Mesodermal cell (in vitro differentiated cells): ENCODE measurements around the gene FBXL15.

ENCODE experiments used
- H3K27ac ChIP-seq: 2 replicates; pipeline ENCODE4 v1.7.0; 2013; ENCODE audit warnings: mild to moderate bottlenecking, low read depth, low read length, moderate library complexity; ENCODE audit not compliant: severe bottlenecking
- H3K36me3 ChIP-seq: 2 replicates; pipeline ENCODE4 v1.7.1; 2013; ENCODE audit warnings: mild to moderate bottlenecking, low read length, moderate library complexity; ENCODE audit not compliant: control insufficient read depth, insufficient read depth
- H3K4me1 ChIP-seq: one replicate; pipeline ENCODE4 v1.7.1; 2013; ENCODE audit warnings: mild to moderate bottlenecking, low read length; ENCODE audit not compliant: insufficient read depth, control insufficient read depth, poor library complexity, severe bottlenecking
- H3K4me3 ChIP-seq: 2 replicates; pipeline ENCODE4 v1.7.0; 2013; ENCODE audit warnings: low read length, control low read depth, mild to moderate bottlenecking; ENCODE audit not compliant: insufficient read depth, poor library complexity, severe bottlenecking; ENCODE audit errors: extremely low read depth
- H3K9me3 ChIP-seq: 2 replicates; pipeline ENCODE4 v1.7.1; 2013; ENCODE audit warnings: mild to moderate bottlenecking, low read length, moderate library complexity; ENCODE audit not compliant: control insufficient read depth
- WGBS, 2 experiments: methylation state at CpG; one replicate each; pipeline ENCODE4 v1.1.5; 2013; ENCODE audit warnings: missing lambda C conversion rate in 2 of 2; ENCODE audit not compliant: insufficient coverage in 2 of 2; 5-methylcytosine and 5-hydroxymethylcytosine counted together

Gene FBXL15

DNA sequence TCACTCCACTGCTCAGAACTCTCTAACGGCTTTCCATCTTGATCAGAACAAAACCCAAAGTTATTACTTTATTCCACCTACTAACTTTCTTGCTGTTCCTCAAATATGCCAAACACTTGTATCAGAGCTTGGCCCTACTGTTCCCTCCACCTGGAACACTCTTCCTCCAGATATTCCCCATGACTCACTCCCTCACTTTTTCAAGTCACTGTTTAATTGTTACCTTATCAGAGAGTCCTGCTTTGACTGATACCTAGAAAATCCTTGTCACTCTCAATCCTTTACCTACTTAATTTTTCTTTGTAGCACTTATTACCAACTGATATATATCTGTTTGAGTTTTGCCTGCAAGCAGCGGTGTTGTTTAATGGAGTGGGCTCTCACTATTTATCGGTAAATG, 30.7 kb upstream of the FBXL15 start:
- no peak overlapping the region for H3K4me3 ChIP-seq
- H3K4me1 ChIP-seq = peaks cover 3% of the 10 kb centered on the region
- H3K36me3 ChIP-seq = no peaks in the 10 kb centered on the region
- WGBS, 2 experiments = 96 to 100% methylated on average over 1 to 3 of the region's 3 CpGs
- no peaks in the 10 kb centered on the region for H3K9me3 ChIP-seq
- H3K27ac ChIP-seq = no peak overlapping the region

DNA sequence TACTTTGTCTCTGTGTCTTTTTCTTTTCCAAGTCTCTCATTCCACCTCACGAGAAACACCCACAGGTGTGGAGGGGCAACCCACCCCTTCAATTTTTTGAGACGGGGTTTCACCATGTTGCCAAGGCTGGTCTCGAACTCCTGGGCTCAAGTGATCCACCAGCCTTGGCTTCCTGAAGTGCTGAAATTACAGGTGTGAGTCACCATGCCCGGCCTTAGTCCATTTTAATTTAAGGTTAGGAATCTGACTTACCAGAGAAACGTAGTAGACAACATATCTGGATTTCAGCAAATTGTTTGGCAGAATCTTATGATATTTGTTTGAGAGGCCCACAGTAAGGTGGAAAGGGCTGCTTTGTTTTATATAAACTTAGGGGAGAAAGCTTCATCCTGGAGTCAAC, 28.3 kb upstream of the FBXL15 start:
- Histone ChIP-seq H3K27ac (no peak overlapping the region), H3K9me3 (no peaks in the 10 kb centered on the region), H3K4me1 (peaks cover 11% of the 10 kb centered on the region), H3K4me3 (no peak overlapping the region), H3K36me3 (no peaks in the 10 kb centered on the region)
- 78 to 79% methylated on average over 4 to 5 of the region's 5 CpGs for WGBS, 2 experiments

- WGBS, 2 experiments = 32 to 37% methylated on average over 17 to 25 of the region's 30 CpGs
- Histone ChIP-seq H3K4me1 (peaks cover 11% of the 10 kb centered on the region), H3K36me3 (peaks cover 10% of the 10 kb centered on the region), H3K9me3 (no peaks in the 10 kb centered on the region), H3K27ac (peak overlapping the region; percentile 73), H3K4me3 (peak overlapping the region; percentile 71)
Observed at GRCh38 chr10:102393411-102394078, 27.1 kb upstream of the FBXL15 start.

DNA sequence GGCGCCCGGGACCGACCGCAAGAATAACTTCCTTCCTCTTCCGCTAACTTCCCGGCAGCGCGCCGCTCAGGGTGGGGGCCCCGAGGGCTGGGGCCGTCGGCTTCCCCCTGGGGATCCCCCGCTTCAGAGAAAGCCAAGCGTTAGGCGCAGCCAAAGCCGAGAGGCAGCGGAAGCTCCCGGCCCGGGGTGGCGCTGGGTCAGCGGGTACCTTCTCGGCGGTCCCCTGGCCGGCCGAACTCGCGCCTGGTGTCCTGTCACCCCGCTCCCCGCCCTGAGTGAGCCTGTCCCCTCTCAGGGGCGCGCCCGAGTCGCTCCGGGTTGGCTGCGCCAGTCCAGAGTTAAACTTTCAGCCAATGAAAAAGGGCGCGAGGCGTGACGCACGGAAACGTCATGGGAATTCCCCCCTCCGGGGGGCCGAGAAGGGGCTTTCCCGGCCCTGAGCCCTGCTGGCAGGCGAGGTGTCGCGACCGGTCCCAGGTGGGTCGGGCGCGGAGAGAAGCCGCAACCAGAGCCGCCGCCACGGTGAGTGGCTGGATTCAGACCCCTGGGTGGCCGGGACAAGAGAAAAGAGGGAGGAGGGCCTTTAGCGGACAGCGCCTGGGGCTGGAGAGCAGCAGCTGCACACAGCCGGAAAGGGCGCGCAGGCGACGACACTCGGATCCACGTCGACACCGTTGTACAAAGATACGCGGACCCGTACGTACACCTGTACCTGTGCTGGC, 26.4 kb upstream of the FBXL15 start:
- Histone ChIP-seq H3K9me3 (no peaks in the 10 kb centered on the region), H3K36me3 (peaks cover 13% of the 10 kb centered on the region), H3K4me1 (peaks cover 11% of the 10 kb centered on the region), H3K27ac (peak overlapping the region; percentile 73), H3K4me3 (peak overlapping the region; percentile 71)
- 0 to 1% methylated on average over 59 to 61 of the region's 71 CpGs for WGBS, 2 experiments

GRCh38 chr10:102394801-102395399, 25.7 kb upstream of the FBXL15 start:
- peaks cover 13% of the 10 kb centered on the region for H3K36me3 ChIP-seq
- 0 to 1% methylated on average over 17 to 24 of the region's 35 CpGs for WGBS, 2 experiments
- peaks cover 11% of the 10 kb centered on the region for H3K4me1 ChIP-seq
- peak overlapping the region; percentile 71 for H3K4me3 ChIP-seq
- peak overlapping the region; percentile 73 for H3K27ac ChIP-seq
- H3K9me3 ChIP-seq = no peaks in the 10 kb centered on the region

DNA sequence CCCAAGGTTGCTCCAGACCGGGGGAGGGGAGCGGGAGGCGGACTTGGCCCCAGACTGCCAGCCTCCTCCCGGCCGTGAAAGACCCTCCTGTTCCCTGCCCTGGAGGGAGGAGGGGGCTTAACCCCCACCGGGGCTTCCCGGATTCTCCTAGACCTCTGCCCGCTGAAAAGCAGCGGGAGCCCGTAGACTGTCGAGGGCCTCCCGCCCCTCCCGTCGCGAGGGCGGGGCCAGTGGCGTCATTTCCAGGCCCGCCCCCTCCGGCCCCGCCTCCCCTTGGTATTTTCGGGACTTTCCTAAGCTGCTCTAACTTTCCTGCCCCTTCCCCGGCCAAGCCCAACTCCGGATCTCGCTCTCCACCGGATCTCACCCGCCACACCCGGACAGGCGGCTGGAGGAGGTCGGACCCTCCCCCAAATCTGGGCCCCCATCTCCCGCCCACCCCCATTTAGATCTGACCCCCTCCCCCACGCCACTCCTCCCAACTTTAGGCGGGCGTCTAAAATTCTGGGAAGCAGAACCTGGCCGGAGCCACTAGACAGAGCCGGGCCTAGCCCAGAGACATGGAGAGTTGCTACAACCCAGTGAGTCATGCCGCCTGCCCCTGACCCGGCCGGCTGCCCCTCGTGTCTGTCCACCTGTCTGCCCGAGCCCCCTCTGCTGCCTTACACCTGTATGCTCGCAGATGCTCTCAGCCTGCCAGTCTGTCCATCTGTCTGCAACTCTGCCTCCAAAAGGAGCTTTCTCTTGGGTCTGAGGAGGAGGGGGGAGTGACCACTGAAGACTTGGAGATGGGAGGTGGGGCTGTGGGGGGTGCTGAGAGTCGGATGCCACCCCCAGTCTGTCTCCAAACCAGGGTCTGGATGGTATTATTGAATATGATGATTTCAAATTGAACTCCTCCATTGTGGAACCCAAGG, 25.0 kb upstream of the FBXL15 start, which contains the start of gene NFKB2:
NFKB2 (plus strand) TSS at position 306 of the 917 bp plus-strand sequence; CDS start at position 561, 255 bp downstream.
- Histone ChIP-seq H3K9me3 (no peaks in the 10 kb centered on the region), H3K27ac (peak within 1 kb of the TSS; percentile 73), H3K36me3 (peaks cover 16% of the 10 kb centered on the region), H3K4me1 (peaks cover 11% of the 10 kb centered on the region), H3K4me3 (peak within 1 kb of the TSS; percentile 71)
- WGBS, 2 experiments = 0 to 1% methylated on average over 19 to 38 of the region's 42 CpGs

GRCh38 chr10:102396317-102396650, 24.4 kb upstream of the FBXL15 start:
- 73% methylated on average over 2 of the region's 4 CpGs; no CpG with 5 or more reads in 1 of the 2 experiments for WGBS, 2 experiments
- Histone ChIP-seq H3K9me3 (no peaks in the 10 kb centered on the region), H3K4me1 (peaks cover 13% of the 10 kb centered on the region), H3K36me3 (peaks cover 21% of the 10 kb centered on the region), H3K4me3 (peak overlapping the region; percentile 71), H3K27ac (no peak overlapping the region)

DNA sequence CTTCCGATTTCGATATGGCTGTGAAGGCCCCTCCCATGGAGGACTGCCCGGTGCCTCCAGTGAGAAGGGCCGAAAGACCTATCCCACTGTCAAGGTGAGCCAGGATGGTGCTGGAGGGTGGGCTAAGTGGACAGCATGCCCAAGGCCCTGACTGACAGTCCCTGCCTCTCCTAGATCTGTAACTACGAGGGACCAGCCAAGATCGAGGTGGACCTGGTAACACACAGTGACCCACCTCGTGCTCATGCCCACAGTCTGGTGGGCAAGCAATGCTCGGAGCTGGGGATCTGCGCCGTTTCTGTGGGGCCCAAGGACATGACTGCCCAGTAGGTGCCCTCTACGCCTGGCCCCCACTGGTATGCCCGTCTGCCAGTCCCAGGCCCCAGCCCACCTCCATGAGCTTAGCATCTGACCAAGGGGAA, 23.9 kb upstream of the FBXL15 start:
- Histone ChIP-seq H3K4me3 (peak overlapping the region; percentile 71), H3K4me1 (peaks cover 18% of the 10 kb centered on the region), H3K36me3 (peaks cover 26% of the 10 kb centered on the region), H3K9me3 (no peaks in the 10 kb centered on the region), H3K27ac (no peak overlapping the region)
- 94 to 95% methylated on average over 11 to 12 of the region's 12 CpGs for WGBS, 2 experiments

DNA sequence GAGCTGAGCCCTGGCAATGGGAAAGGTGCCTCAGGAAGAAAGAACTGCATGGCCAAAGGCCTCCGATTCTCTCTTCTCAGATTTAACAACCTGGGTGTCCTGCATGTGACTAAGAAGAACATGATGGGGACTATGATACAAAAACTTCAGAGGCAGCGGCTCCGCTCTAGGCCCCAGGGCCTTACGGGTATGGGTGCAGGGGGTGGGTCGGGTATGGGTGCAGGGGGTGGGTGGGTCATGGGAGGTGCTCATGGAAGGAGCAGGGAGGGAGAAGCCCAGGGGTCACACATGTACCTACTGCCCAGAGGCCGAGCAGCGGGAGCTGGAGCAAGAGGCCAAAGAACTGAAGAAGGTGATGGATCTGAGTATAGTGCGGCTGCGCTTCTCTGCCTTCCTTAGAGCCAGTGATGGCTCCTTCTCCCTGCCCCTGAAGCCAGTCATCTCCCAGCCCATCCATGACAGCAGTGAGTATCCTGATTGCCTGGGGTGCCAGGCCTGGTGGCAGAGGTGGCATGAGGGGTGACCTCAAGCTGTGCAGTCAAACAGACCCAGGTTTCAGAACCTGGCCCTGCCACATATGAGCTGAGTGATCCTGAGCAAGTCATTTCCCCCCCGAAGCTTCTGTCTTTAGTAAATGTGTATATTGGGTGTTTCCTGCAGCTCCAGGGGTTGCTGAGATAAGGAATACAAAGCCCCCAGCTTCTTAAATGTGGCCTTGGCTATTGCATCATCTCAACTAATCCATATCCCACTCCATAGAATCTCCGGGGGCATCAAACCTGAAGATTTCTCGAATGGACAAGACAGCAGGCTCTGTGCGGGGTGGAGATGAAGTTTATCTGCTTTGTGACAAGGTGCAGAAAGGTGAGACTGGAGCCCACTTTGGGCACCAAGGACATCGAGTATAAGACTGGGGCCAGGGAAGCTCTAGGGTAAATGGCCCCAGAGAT, 23.1 kb upstream of the FBXL15 start:
- Histone ChIP-seq H3K4me1 (peaks cover 26% of the 10 kb centered on the region), H3K4me3 (no peak overlapping the region), H3K36me3 (peaks cover 26% of the 10 kb centered on the region), H3K9me3 (no peaks in the 10 kb centered on the region), H3K27ac (no peak overlapping the region)
- WGBS, 2 experiments = 98 to 100% methylated on average over 6 to 7 of the region's 14 CpGs
